Keratinocyte (primary cell): ENCODE data around the gene SLC9A3. TPM values are rescaled to one million over a fixed set of nuclear protein-coding genes. Genes with fewer than 3 reads are reported as not detected.
A peak's percentile ranks its signal among the peaks of the same experiment; 100 is the strongest.

Source experiments
- DNase-seq: peaks from one replicate; pipeline ENCODE4 v3.0.0-alpha.2; 2011; ENCODE audit warnings: low read depth, missing footprints, low spot score
- FAIRE-seq: peaks from 2 replicates; lab custom pipeline; 2011; peaks lifted over from hg19 to GRCh38; lab: Jason Lieb, UNC
- H2AFZ ChIP-seq: 2 replicates; pipeline ENCODE4 v1.6.0; 2012; ENCODE audit warnings: low read length, control low read depth, inconsistent platforms; ENCODE audit not compliant: control insufficient read depth
- H3K27ac ChIP-seq: 2 replicates; pipeline ENCODE4 v1.5.1; 2011; ENCODE audit warnings: low read length; ENCODE audit not compliant: control insufficient read depth, insufficient read depth
- H3K27me3 ChIP-seq: 3 replicates; pipeline ENCODE4 v1.6.0; 2011; ENCODE audit warnings: low read length; ENCODE audit not compliant: control insufficient read depth, insufficient read depth; ENCODE audit errors: extremely low read depth
- H3K36me3 ChIP-seq, 2 experiments: 2 replicates in 1 of 2; 3 replicates in 1 of 2; pipeline ENCODE4 v1.5.1; 2011; ENCODE audit warnings: low read length in 2 of 2, mild to moderate bottlenecking in 1 of 2; ENCODE audit not compliant: control insufficient read depth in 2 of 2, insufficient read depth in 2 of 2; ENCODE audit errors: extremely low read depth in 1 of 2
- H3K4me1 ChIP-seq: 3 replicates; pipeline ENCODE4 v1.5.1; 2011; ENCODE audit warnings: low read length; ENCODE audit not compliant: control insufficient read depth, insufficient read depth; ENCODE audit errors: extremely low read depth
- H3K4me2 ChIP-seq: 3 replicates; pipeline ENCODE4 v1.6.0; 2011; ENCODE audit warnings: low read depth, low read length; ENCODE audit not compliant: control insufficient read depth, insufficient read depth; ENCODE audit errors: extremely low read depth
- H3K4me3 ChIP-seq, 3 experiments: fragments of 200-600 bp in 1 of 3; sonication (generic) in 1 of 3; 2 replicates in 2 of 3; 3 replicates in 1 of 3; pipeline ENCODE4 v1.5.1; 2011 to 2016; ENCODE audit warnings: low read length in 3 of 3, mild to moderate bottlenecking in 3 of 3, control low read depth in 2 of 3, inconsistent platforms in 1 of 3, low read depth in 1 of 3, mixed read lengths in 1 of 3, mixed run types in 1 of 3, moderate library complexity in 1 of 3; ENCODE audit not compliant: control insufficient read depth in 2 of 3, insufficient read depth in 2 of 3; ENCODE audit errors: extremely low read depth in 1 of 3
- H3K79me2 ChIP-seq: 2 replicates; pipeline ENCODE4 v1.6.0; 2012; ENCODE audit warnings: low read length; ENCODE audit not compliant: control insufficient read depth, insufficient read depth
- H3K9ac ChIP-seq: 3 replicates; pipeline ENCODE4 v1.6.0; 2011; ENCODE audit warnings: low read length; ENCODE audit not compliant: control insufficient read depth, insufficient read depth; ENCODE audit errors: extremely low read depth
- H3K9me1 ChIP-seq: 3 replicates; pipeline ENCODE4 v1.6.0; 2011; ENCODE audit warnings: low read length; ENCODE audit not compliant: control insufficient read depth, insufficient read depth; ENCODE audit errors: extremely low read depth
- H3K9me3 ChIP-seq: 2 replicates; pipeline ENCODE4 v1.5.1; 2012; ENCODE audit warnings: low read depth, low read length; ENCODE audit not compliant: control insufficient read depth
- H4K20me1 ChIP-seq: 3 replicates; pipeline ENCODE4 v1.6.0; 2011; ENCODE audit warnings: low read length; ENCODE audit not compliant: control insufficient read depth, insufficient read depth; ENCODE audit errors: extremely low read depth
- EZH2 ChIP-seq: IDR thresholded peaks from one replicate; pipeline ENCODE4 v1.6.1; 2012; ENCODE audit warnings: inconsistent platforms, mild to moderate bottlenecking, low read length, moderate library complexity
- dilution Hi-C: fragments of 300-500 bp; cut with MboI; formaldehyde crosslinking; loops from one replicate; pipeline ENCODE4 v1.7.0; 2020; ENCODE audit warnings: low sequenced_read_pairs; ENCODE audit not compliant: extremely low pct_ligation_motif_present
- polyA plus RNA-seq, 5 experiments: library from polyadenylated mRNA; depleted of rRNA in 3 of 5; stranded (reverse) in 3 of 5; stranded (forward) in 1 of 5; unstranded in 1 of 5; fragments of >200 nt; gene quantifications; 1 replicate in 1 of 5; 2 replicates in 3 of 5; 3 replicates in 1 of 5; pipeline versions ENCODE4 v1.2.1 to v1.2.3, GENCODE V29; 2011 to 2012; ENCODE audit warnings: missing spikeins in 2 of 5, low read depth in 1 of 5, low replicate concordance in 1 of 5
- TF ChIP-seq, protein P1 (sequence below), 3 experiments: IDR thresholded peaks in 1 of 3; conservative IDR thresholded peaks in 1 of 3; optimal IDR thresholded peaks in 1 of 3; 2 replicates in 2 of 3; 3 replicates in 1 of 3; pipeline versions ENCODE3 to v1.5.1; 2011; ENCODE audit warnings: low read length in 3 of 3, mild to moderate bottlenecking in 3 of 3, moderate library complexity in 2 of 3, control low read depth in 1 of 3, inconsistent platforms in 1 of 3; ENCODE audit not compliant: insufficient read depth in 2 of 3; ENCODE audit errors: extremely low read depth in 1 of 3

The SLC9A3 gene
- polyA plus RNA-seq, 1 donor (not counting 4 experiments of a cell fraction or from before 2014, with no cell fraction given) = 0.55 TPM

GRCh38 chr5:454936-455335 is 69.3 kb downstream of the SLC9A3 start:
- Histone ChIP-seq H2AFZ (no peak overlapping the region), H3K9ac (no peak overlapping the region), H3K36me3 (peaks cover 21 to 23% of the 10 kb centered on the region in 2 experiments), H3K9me1 (peaks cover 2% of the 10 kb centered on the region), H3K4me2 (no peak overlapping the region), H3K27me3 (no peaks in the 10 kb centered on the region), H3K79me2 (peaks cover 27% of the 10 kb centered on the region), H4K20me1 (no peaks in the 10 kb centered on the region), H3K27ac (no peak overlapping the region), H3K4me3 (no peak overlapping the region), H3K4me1 (peaks cover 29% of the 10 kb centered on the region), H3K9me3 (peaks cover 5% of the 10 kb centered on the region)
- dilution Hi-C loops = no loop called here
- TF ChIP-seq EZH2 = no peak
- TF ChIP-seq, protein P1, sequence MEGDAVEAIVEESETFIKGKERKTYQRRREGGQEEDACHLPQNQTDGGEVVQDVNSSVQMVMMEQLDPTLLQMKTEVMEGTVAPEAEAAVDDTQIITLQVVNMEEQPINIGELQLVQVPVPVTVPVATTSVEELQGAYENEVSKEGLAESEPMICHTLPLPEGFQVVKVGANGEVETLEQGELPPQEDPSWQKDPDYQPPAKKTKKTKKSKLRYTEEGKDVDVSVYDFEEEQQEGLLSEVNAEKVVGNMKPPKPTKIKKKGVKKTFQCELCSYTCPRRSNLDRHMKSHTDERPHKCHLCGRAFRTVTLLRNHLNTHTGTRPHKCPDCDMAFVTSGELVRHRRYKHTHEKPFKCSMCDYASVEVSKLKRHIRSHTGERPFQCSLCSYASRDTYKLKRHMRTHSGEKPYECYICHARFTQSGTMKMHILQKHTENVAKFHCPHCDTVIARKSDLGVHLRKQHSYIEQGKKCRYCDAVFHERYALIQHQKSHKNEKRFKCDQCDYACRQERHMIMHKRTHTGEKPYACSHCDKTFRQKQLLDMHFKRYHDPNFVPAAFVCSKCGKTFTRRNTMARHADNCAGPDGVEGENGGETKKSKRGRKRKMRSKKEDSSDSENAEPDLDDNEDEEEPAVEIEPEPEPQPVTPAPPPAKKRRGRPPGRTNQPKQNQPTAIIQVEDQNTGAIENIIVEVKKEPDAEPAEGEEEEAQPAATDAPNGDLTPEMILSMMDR (optimal IDR thresholded peaks at IDR 0.05 in 1 of 3, IDR thresholded peaks at IDR 0.05 in 1 of 3, conservative IDR thresholded peaks at IDR 0.05 in 1 of 3; ENCODE audit: extremely low read depth in 1 of 3, insufficient read depth in 2 of 3, low read length in 3 of 3) = no peak
- no peak for FAIRE-seq
- DNase-seq = no peak

GRCh38 chr5:453725-454481 is 70.3 kb downstream of the SLC9A3 start:
- no peak overlapping the region for H2AFZ ChIP-seq
- peaks cover 2% of the 10 kb centered on the region for H3K9me1 ChIP-seq
- peak overlapping the region in 1 of 3 experiments; percentile 4 for H3K4me3 ChIP-seq
- TF ChIP-seq, protein P1 (optimal IDR thresholded peaks at IDR 0.05 in 1 of 3, IDR thresholded peaks at IDR 0.05 in 1 of 3, conservative IDR thresholded peaks at IDR 0.05 in 1 of 3; ENCODE audit: extremely low read depth in 1 of 3, insufficient read depth in 2 of 3, low read length in 3 of 3) = peak in 1 of 3 experiments; percentile 60
- TF ChIP-seq EZH2 = no peak
- H3K79me2 ChIP-seq = peaks cover 25% of the 10 kb centered on the region
- H3K4me1 ChIP-seq = peaks cover 23% of the 10 kb centered on the region
- H3K27me3 ChIP-seq = no peaks in the 10 kb centered on the region
- DNase-seq (no peak), FAIRE-seq (peak; percentile 61)
- peaks cover 19 to 20% of the 10 kb centered on the region in 2 experiments for H3K36me3 ChIP-seq
- H3K9ac ChIP-seq = peak overlapping the region; percentile 16
- H3K4me2 ChIP-seq = peak overlapping the region; percentile 45
- no peaks in the 10 kb centered on the region for H4K20me1 ChIP-seq
- peak overlapping the region; percentile 45 for H3K27ac ChIP-seq
- dilution Hi-C loops = no loop called here
- H3K9me3 ChIP-seq = peaks cover 5% of the 10 kb centered on the region
